Neural cell (in vitro differentiated cells): ENCODE measurements around the gene FGF2. TPM values are rescaled to one million over a fixed set of nuclear protein-coding genes. Genes with fewer than 3 reads are reported as not detected.
"Not testable (repeated sequence)": the region's sequence is repeated elsewhere in the genome, so short reads cannot be mapped to it uniquely, and the experiment has no call there.

Source experiments
- H2AFZ ChIP-seq: fragments of 200-600, 300-800 bp; sonication (generic), shearing (Covaris generic); 2 replicates; pipeline ENCODE4 v1.6.0; 2014; ENCODE audit warnings: low read depth, mild to moderate bottlenecking, antibody characterized with exemption, low read length, moderate library complexity
- H3F3A ChIP-seq: fragments of 200-600 bp; shearing (Covaris generic); 2 replicates; pipeline ENCODE4 v1.6.1; 2016; ENCODE audit warnings: mild to moderate bottlenecking, moderate library complexity, mixed read lengths, antibody characterized with exemption, low read length; ENCODE audit not compliant: insufficient read depth, poor library complexity, severe bottlenecking
- H3K27ac ChIP-seq: fragments of 200-600, 300-800 bp; sonication (generic), shearing (Covaris generic); 2 replicates; pipeline ENCODE4 v1.5.1; 2014; ENCODE audit warnings: mild to moderate bottlenecking, low read length, moderate library complexity
- H3K27me3 ChIP-seq: fragments of 300-800, 200-600 bp; sonication (generic), shearing (Covaris generic); 2 replicates; pipeline ENCODE4 v1.6.0; 2014; ENCODE audit warnings: mild to moderate bottlenecking, low read depth, low read length, moderate library complexity; ENCODE audit not compliant: insufficient read depth
- H3K36me3 ChIP-seq: fragments of 300-800, 200-600 bp; sonication (generic), shearing (Covaris generic); 2 replicates; pipeline ENCODE4 v1.5.1; 2014; ENCODE audit warnings: mild to moderate bottlenecking, antibody characterized with exemption, low read length, moderate library complexity; ENCODE audit not compliant: insufficient read depth
- H3K4me2 ChIP-seq: fragments of 300-800, 200-600 bp; sonication (generic), shearing (Covaris generic); 2 replicates; pipeline ENCODE4 v1.6.0; 2014; ENCODE audit warnings: mild to moderate bottlenecking, low read length
- H3K4me3 ChIP-seq: fragments of 300-800, 200-600 bp; sonication (generic), shearing (Covaris generic); 2 replicates; pipeline ENCODE4 v1.5.1; 2014; ENCODE audit warnings: mild to moderate bottlenecking, low read length, moderate library complexity
- H3K79me2 ChIP-seq: fragments of 200-600 bp; shearing (Covaris generic); replicated peaks from 2 replicates; pipeline ENCODE4 v1.6.0; 2014; ENCODE audit warnings: mild to moderate bottlenecking, low read length, moderate library complexity; ENCODE audit not compliant: insufficient read depth
- H3K9ac ChIP-seq: fragments of 300-800, 200-600 bp; sonication (generic), shearing (Covaris generic); 2 replicates; pipeline ENCODE4 v1.6.1; 2016; ENCODE audit warnings: mild to moderate bottlenecking, low read length, mixed read lengths
- H3K9me2 ChIP-seq: fragments of 200-600 bp; shearing (Covaris generic); 2 replicates; pipeline ENCODE4 v1.6.1; 2016; ENCODE audit warnings: mild to moderate bottlenecking, low read length, mixed read lengths; ENCODE audit not compliant: insufficient read depth
- H3K9me3 ChIP-seq: fragments of 200-600, 300-800 bp; sonication (generic), shearing (Covaris generic); 2 replicates; pipeline ENCODE4 v1.6.1; 2016; ENCODE audit warnings: mild to moderate bottlenecking, mixed run types, low read length, moderate library complexity, mixed read lengths
- H4K20me1 ChIP-seq: fragments of 200-600 bp; shearing (Covaris generic); 2 replicates; pipeline ENCODE4 v1.6.1; 2016; ENCODE audit warnings: mild to moderate bottlenecking, mixed run types; ENCODE audit not compliant: insufficient read depth
- EP300 ChIP-seq: fragments of 450-650 bp; conservative IDR thresholded peaks from 2 replicates; pipeline ENCODE4 v1.6.1; 2014; ENCODE audit warnings: antibody characterized with exemption, mild to moderate bottlenecking, moderate library complexity; ENCODE audit not compliant: poor library complexity, severe bottlenecking
- EZH2 ChIP-seq: fragments of 200-600, 300-800 bp; shearing (Covaris generic), sonication (generic); IDR thresholded peaks from 2 replicates; pipeline ENCODE4 v1.6.1; 2014; ENCODE audit warnings: antibody characterized with exemption, low read length, borderline replicate concordance, mild to moderate bottlenecking; ENCODE audit not compliant: insufficient read depth, poor library complexity, severe bottlenecking
- MXI1 ChIP-seq: fragments of 450-650 bp; conservative IDR thresholded peaks from 2 replicates; pipeline ENCODE4 v1.6.1; 2014; ENCODE audit warnings: antibody characterized with exemption, mild to moderate bottlenecking; ENCODE audit not compliant: poor library complexity, severe bottlenecking
- POLR2AphosphoS5 ChIP-seq: IDR thresholded peaks from 2 replicates; pipeline ENCODE4 v1.6.1; 2012
- RAD21 ChIP-seq: fragments of 450-650 bp; conservative IDR thresholded peaks from 2 replicates; pipeline ENCODE4 v1.6.1; 2014; ENCODE audit warnings: antibody characterized with exemption, mild to moderate bottlenecking, moderate library complexity
- REST ChIP-seq: IDR thresholded peaks from 2 replicates; pipeline ENCODE4 v1.6.1; 2012; ENCODE audit warnings: borderline replicate concordance
- SMC3 ChIP-seq: fragments of 450-650 bp; conservative IDR thresholded peaks from 2 replicates; pipeline ENCODE4 v1.6.1; 2014; ENCODE audit warnings: antibody characterized with exemption, mild to moderate bottlenecking, moderate library complexity; ENCODE audit not compliant: poor library complexity
- TAF1 ChIP-seq: IDR thresholded peaks from 2 replicates; pipeline ENCODE4 v1.6.1; 2012; ENCODE audit warnings: low read depth
- polyA plus RNA-seq: library from polyadenylated mRNA; depleted of rRNA; stranded (reverse); fragments of >200 nt; gene quantifications from 2 replicates; pipeline ENCODE4 v1.2.3, GENCODE V29; 2014
- TF ChIP-seq, protein P1 (sequence below): fragments of 450-650 bp; IDR thresholded peaks from 2 replicates; pipeline ENCODE4 v1.5.1; 2014; ENCODE audit warnings: antibody characterized with exemption, mild to moderate bottlenecking, moderate library complexity; ENCODE audit not compliant: poor library complexity, severe bottlenecking

Gene FGF2
- polyA plus RNA-seq, 1 donor from 2014 or later, result 5.8 TPM

DNA sequence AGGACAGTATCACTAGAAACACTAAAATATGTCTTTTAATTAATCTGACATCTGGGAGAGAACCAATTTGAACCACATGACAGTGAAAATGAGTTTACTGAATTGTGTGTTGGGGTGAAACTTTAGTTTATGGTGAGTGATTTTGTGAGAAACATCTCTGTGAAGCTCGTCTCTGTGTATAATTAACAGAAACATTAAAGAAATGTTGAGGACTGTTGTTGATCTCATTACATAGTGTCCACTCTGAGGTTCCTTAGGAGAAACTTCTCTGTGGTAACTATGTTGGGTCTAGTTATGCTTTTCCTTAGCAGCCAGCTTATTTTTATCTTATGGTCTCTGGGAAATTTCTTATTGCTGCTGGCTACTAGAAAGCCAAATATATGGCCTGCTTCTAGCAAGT lies 15.8 kb downstream of the FGF2 start:
- H2AFZ ChIP-seq, result no peak overlapping the region
- no peaks in the 10 kb centered on the region for H3K9me3 ChIP-seq
- H3K9me2 ChIP-seq, result no peaks in the 10 kb centered on the region
- no peak overlapping the region for H3K9ac ChIP-seq
- no peaks in the 10 kb centered on the region for H3K36me3 ChIP-seq
- H3K27ac ChIP-seq, result no peak overlapping the region
- H4K20me1 ChIP-seq, result no peaks in the 10 kb centered on the region
- H3F3A ChIP-seq, result no peaks in the 10 kb centered on the region
- no peak overlapping the region for H3K4me2 ChIP-seq
- peaks cover 13% of the 10 kb centered on the region for H3K79me2 ChIP-seq
- TF ChIP-seq, protein P1, sequence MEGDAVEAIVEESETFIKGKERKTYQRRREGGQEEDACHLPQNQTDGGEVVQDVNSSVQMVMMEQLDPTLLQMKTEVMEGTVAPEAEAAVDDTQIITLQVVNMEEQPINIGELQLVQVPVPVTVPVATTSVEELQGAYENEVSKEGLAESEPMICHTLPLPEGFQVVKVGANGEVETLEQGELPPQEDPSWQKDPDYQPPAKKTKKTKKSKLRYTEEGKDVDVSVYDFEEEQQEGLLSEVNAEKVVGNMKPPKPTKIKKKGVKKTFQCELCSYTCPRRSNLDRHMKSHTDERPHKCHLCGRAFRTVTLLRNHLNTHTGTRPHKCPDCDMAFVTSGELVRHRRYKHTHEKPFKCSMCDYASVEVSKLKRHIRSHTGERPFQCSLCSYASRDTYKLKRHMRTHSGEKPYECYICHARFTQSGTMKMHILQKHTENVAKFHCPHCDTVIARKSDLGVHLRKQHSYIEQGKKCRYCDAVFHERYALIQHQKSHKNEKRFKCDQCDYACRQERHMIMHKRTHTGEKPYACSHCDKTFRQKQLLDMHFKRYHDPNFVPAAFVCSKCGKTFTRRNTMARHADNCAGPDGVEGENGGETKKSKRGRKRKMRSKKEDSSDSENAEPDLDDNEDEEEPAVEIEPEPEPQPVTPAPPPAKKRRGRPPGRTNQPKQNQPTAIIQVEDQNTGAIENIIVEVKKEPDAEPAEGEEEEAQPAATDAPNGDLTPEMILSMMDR, result no peak
- TF ChIP-seq MXI1, result no peak
- no peak for TF ChIP-seq SMC3
- no peak for TF ChIP-seq REST
- TF ChIP-seq RAD21, result no peak
- no peak for TF ChIP-seq EP300
- TF ChIP-seq POLR2AphosphoS5, result no peak
- TF ChIP-seq EZH2, result no peak
- H3K27me3 ChIP-seq, result no peaks in the 10 kb centered on the region
- H3K4me3 ChIP-seq, result no peak overlapping the region

- Histone ChIP-seq H3K36me3 (no peaks in the 10 kb centered on the region), H3K9me2 (no peaks in the 10 kb centered on the region), H4K20me1 (no peaks in the 10 kb centered on the region), H2AFZ (no peak overlapping the region), H3F3A (no peaks in the 10 kb centered on the region), H3K9me3 (no peaks in the 10 kb centered on the region), H3K27me3 (no peaks in the 10 kb centered on the region), H3K27ac (no peak overlapping the region), H3K4me3 (no peak overlapping the region), H3K9ac (no peak overlapping the region), H3K79me2 (peaks cover 7% of the 10 kb centered on the region), H3K4me2 (no peak overlapping the region)
- TF ChIP-seq EZH2 (no peak), TAF1 (no peak), REST (no peak), POLR2AphosphoS5 (no peak), RAD21 (no peak), EP300 (no peak), MXI1 (no peak), SMC3 (no peak)
- TF ChIP-seq, protein P1, result no peak
Observed at GRCh38 chr4:122842984-122843531, 16.4 kb downstream of the FGF2 start.

DNA sequence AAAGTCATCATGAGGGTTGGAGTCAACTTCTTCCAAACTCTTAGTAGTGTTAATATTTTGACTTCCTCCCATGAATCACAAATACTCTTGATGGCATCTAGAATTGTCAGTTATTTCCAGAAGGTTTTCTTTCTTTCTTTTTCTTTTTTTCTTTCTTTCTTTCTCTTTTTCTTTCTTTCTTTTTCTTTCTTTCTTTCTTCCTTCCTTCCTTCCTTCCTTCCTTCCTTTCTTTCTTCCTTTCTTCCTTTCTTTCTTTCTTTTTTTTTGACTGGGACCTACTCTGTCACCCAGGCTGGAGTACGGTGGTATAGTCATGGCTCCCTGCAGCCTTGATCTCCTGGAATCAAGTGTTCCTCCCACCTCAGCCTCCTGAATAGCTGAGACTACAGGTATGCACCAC lies 17.8 kb downstream of the FGF2 start:
- not testable (repeated sequence) for H2AFZ ChIP-seq, H4K20me1 ChIP-seq, H3F3A ChIP-seq, H3K27me3 ChIP-seq, H3K4me3 ChIP-seq, H3K36me3 ChIP-seq, H3K4me2 ChIP-seq, H3K9me3 ChIP-seq, H3K27ac ChIP-seq, H3K9ac ChIP-seq, H3K9me2 ChIP-seq, H3K79me2 ChIP-seq
